NCI-H1694 (cell line): Measurements from ENCODE around the gene BMP5.

Source experiments
- DNase-seq: peaks from one replicate; lab custom pipeline; 2025; lab: John Stamatoyannopoulos, UW

BMP5 gene

DNA sequence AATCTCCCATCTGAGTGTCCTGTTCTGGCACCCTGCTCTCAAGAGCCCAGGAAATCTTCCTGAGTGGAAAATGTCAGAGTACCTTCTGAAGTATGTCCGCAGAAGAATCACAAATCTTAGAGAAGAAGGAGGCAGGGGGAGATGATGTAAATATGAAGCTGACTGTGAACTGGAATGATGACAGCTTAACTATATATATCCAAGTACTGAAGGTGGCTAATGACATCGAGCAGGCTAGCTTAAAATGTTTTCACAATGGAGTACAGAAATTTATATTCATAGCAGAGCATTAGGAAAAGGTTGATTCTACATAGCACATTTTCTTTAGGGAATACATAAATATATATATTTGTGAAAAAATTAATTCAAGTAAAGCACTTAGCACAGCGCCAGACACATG lies 64.3 kb downstream of the BMP5 start:
- no peak for DNase-seq

DNA sequence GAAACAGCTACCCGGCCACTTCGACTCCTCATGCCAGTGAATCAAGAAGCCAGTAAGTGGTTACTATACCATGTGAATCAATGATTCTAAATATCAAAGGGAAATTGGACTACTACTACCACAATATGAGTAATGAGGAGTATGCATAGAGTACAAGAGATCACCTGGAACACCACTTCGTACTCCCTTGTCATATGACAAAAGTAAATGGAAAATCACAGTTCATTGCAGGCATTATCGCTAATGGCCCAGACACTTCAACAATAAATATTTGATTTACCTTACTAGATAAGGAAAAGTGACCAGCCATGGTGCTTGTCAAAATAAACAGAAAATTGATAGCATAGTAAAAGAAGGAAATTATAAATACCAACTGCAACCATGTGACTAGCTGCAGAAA lies 73.1 kb downstream of the BMP5 start:
- DNase-seq: no peak

DNA sequence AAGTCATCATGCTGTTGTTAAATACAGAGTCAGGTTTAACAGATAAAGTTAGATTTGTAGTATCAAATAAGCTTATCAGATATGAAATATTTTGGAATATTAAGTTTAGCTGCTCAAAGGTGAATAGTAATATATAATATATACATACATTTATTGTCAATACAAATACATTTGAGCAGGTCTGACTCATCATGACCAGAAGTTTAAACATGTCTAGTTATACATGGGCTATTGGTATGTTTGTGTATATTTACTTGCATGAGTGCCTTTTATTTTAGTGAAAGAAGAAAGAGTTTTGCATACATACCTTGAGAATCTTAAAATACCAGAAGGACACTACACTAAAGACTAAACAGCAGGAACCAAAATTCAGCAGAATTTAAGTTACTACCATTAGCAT lies 76.8 kb downstream of the BMP5 start:
- no peak for DNase-seq

DNA sequence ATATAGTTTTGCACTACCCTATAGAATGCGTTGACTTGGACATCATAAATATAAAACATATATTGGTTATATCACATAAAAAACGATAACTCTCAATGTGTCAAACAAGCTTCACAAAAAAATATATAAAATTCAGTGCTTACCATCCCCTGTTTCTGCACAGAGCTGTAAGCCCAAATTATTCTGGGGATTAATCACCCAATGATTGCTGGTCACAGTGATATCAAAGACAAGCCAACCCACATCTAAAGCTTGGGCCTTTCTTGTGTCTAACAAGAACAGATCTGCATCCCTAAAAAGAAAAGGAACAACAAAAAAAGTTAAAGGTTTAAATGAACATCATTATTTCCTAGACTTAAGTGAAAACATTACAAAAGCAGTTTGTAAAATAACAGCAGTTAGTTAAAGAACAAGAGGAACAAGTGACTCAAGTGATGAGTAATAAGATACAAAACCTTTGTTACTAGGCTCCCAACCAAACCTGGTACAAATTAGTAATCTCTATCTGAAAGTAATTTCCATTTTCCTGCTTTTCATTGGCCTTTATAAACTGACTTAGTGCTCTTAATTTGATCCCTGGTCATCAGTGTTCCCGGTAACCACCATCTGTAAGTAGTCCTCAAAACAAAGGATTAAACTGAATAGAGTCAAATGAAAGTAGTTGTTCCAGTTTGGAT lies 81.1 kb downstream of the BMP5 start:
- DNase-seq: no peak

DNA sequence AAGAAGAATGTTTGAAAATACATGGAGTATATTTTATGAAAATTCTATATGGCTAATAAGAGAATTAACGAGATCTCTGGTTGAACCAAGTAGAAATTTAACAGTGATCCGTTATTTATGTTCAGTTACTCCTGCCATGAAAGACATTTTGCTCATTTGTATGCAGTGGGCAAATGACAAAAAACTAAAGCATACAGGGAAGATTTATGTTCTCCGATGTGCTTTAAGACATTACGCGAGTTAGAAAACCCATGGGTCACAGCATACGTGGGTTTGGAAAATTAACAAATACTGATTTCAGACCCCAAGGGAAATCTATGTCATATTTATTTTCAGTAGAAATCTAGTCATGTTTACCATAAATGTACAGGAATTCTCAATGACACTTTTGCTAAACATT lies 90.1 kb downstream of the BMP5 start:
- no peak for DNase-seq

DNA sequence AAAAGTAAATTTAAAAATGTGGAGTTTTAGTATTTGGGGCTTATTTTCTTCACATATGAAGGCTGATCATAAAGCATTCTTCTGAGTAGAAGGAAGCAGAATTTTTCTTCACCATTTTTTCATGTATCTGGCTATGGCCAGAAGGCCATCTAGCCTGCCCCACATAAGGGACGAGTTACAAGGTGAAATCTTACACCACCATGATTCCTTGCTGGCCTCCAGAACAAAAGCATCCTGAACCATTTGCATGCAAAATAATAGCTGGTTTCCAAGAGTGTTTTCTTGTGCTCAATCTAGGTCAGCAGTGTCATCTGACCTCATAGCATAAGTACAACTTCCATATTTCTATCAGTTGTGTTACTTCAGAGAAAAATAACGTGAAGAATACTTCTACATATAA lies 93.1 kb downstream of the BMP5 start:
- no peak for DNase-seq

DNA sequence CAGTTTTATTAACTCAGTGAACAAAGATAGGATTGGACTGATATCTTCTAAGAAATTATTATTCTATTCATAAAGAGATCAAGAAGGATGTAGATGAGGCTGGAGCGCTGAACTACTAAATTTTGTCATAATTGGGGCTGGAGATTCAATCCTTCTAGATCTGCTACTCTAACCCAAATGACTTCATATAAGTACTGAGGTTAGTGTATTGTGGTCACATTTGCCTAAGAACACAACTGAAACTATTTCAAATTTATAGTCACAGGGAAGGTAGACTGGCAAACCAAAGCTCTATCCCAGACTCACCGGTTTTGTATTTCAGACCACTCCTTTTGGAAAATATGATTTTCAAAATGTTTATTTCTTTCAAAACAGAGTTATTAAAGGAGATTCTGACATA lies 96.7 kb downstream of the BMP5 start:
- DNase-seq: no peak

DNA sequence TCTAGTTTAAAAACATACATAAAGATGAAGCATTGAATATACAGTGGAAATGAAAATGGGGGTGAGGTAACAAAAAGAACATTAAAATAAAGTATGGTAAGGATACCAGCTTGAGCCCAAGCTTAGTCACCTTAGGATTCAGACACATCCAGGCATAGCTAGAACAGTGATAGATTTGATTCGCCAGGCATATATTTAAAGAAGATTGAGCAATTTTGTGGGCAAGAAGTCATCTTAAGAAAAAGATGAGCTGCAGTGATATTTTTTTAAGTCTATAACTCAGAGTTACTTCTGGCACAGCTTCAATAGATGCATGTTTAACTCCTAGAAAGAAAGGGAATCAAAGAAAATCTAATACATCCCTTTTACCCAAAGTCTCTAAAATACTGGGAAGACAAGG lies 97.9 kb downstream of the BMP5 start:
- DNase-seq: no peak

DNA sequence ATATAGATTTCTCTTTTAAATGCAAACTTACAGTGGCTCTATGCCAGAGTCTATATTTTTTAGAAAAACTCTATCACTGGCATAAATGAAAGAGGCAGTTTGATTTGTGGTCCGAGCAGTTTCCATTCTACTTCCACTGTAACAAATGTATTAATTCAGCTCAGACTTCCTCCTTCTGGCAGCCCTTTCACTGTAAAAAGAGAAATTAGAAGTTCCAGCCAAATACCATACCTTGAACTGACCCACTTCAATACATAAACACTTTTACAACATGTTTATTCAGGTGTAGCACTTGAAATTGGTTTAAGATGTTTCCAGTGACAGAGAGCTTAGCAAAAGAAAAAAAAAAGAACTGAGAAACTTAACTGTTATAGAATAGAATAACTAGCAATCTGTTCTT lies 99.3 kb downstream of the BMP5 start:
- DNase-seq: no peak

DNA sequence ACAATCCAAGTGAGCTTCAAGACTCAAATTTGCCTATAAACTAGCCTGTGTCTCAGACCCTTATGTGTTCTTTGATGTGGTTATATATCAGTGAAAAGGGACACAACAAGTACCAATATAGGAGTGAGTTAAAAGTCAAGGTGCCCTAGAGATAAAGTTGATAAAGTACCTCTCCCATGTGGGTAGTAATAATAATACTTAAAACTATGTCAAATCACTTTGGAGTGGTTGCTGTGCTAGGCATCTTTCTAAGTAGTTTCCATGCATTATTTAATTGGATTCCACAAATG lies 100.4 kb downstream of the BMP5 start:
- no peak for DNase-seq

DNA sequence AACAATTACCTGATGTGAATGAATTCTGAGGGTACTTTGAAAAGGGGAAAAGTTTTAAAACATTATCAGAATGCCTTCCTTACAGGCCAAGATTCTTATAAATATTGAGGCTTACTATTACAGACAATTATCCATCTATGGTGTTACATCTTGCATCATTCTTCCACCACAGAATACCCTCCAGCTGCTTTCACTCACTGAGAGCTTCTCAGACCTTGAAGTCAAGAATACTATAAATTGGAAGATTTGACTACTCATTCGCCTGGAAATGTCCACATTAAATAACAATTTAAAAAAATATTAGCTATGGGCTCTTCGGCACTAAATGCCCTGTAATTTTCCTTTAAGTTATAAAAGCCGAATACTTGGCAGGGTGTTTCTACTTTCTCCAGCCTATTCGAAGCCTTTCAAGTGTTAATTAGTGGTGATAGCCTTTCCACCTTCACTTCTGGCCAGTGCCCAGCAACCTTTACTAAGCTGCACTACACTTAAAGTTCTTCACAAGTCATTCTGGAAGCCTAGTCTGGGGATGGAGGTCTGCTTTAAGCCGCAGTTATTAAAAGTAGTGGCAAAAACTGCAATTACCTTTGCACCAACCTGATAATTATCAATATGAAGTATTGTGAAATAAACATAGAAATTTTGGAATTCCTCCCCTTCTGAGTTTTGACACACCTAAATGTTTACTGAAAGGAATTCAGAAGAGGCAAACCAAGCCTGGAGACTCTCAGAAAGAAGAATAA lies 100.9 kb downstream of the BMP5 start:
- DNase-seq: no peak

DNA sequence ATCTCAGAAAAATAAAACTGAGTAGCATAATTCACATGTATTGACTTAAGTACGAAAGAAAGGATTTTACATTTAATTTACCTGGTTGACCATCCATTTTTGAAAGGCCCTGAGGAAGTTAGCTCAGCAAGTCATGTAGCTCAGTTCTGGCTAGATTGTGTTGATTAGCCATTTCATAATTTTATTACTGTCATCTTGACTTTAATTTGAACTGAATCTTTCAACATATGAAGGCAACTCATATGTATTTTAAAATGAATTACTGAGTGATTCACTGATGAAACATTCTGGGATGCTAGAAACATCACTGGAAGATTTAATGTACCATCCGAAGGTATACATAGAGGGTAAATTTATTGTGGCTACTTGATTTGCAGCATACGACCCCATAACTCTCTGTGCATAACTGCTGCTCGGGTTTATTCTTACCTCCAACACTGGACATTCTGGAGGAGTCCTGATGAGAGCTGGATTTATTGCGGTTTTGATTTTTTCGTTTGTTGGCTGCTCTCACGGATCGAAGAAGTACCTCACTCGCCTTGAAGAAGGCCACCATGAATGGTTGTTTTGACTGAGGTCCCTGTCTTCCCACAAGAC lies 101.7 kb downstream of the BMP5 start:
- no peak for DNase-seq

DNA sequence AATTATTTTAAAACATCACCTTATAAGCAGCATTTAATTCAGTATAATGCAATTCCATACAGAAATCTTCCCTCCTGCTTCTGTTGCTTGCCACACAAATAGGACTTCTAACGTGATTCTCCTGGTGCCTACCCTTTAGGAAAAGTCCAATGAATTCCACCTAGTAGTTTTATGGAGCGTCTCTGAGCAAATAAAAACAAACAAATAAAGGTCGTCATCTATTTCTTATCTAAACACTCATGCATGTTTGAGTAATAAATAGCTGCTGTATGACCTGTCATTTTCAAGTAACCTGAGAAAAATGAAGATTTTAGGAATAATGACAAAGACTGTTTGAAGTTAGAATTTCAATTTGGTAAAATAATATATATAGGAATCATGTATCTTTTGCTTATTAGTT lies 102.7 kb downstream of the BMP5 start:
- no peak for DNase-seq

DNA sequence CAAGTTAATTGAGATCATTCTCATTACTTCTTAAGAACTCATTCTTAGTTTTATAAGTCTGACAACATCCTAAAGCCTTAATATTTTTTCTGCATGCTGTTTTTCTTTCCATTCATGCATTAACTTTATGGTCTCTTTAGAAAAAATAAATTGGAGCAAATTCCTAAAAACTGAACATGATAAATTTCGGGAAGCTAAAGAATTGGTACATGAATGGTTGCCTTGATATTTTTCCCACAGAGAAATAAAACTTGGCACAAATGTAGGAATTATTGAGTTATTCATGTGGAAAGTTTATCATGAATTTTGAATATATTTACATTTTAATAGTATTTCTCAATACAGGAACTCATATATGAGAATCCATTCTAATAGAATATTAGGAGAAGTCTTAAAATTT lies 115.9 kb downstream of the BMP5 start:
- no peak for DNase-seq

DNA sequence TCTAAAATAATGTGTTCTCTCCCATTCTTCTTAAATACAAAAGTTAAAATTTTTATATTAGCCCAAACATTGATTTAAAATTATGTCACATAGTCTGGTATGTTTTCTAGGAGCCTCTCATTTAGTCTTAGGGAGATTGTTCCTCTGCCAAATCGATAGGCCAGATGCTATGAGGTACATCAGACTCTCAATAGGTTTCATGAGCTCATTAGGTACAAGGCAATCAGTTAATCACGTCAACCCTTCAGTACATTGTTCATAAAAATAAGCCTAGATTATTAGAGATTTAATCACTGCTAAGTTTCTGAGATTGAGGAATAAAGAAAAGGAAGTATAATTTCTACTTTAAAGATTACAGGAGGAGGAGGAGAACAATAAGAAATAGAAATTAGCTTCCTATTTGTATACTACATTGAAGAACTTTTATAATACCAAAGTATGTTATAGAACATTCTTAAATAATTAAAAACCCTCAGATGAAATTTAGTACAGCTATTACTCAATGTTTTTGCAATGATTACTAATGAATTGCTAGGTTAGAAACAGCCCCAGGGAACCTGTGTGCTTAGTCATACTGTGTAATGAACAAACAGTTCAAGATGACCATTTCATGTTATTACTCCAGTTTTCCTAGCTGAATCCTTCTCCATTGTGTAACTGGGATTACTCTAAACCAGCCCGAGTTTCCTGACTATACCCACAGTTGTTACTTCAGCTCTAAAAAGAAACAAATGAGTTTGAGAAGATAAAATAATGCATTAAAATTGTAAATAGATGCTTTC lies 117.0 kb downstream of the BMP5 start:
- no peak for DNase-seq

DNA sequence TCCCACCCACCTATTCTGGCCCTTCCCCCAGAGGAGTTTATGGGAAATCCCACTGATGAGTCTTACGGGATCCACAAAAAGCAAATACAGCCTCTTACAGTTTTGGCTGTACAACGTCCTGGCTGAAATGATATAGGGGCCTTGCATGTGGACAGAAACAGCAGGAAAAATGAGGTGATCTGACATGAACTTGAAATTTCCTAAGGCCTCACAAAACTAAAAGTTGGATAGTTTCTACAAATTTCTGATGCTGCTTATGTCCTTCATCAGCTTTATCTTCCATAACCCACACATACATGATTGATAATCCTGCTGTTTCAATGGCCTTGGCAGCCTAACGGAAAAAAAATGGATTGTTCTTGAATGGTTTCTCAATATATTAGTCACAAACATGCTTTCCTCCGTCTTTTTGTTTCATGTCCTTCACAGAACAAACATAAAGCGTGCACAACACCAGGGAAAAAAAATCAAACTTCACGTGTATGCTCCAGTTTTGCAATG lies 118.8 kb downstream of the BMP5 start:
- DNase-seq: no peak

DNA sequence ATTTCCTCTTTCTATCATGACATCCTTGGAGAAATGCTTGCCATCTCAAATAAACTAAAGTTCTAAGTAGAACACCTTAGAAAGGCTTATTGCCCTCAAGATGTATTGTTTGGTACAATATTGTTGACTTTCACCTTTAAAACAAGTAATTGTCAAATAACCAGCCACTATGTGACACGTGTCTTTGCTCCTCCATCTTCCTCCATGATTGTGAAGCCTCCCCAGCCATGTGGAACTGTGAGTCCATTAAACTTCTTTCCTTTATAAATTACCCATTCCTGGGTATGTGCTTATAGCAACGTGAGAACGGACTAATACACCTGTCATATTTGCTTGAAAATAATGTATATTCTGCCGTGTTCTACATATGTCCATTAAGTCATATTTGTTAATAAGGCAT lies 126.5 kb downstream of the BMP5 start:
- no peak for DNase-seq

DNA sequence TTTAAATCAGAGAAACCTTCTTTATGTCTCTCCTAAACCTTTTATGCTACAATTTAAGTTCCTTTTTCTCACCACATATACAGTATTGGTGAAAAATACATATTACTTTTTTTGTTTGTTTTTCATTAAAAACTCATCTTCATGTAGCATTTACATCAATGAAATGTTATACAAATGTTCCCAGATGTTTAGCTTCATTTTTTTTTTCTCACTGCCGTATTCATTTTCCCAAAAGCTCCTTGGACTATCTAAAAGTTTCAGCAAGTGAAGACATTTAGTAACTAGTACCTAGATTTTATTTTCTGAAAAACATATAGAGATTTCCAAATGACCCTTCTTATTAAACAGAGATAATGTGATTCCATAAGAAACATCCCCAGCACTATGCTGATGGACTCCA lies 128.9 kb downstream of the BMP5 start:
- DNase-seq: no peak

DNA sequence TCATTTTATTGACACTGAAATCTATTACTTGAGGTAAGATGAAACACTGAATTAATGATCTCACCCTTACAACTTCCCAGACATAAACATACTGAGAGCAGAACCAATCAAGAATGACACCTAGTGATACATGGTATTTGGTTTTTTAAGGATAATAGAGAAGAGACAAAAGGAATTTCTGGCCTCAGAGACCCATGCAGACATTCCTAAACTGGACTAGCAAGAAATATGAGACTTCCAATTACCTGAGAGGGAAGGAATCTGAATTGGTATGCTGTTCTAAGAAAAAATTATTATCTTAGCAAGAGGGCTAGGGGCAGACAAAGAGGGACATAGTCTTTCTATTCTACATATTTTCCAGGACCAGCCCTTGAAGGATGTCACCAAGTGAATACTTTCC lies 141.1 kb downstream of the BMP5 start:
- DNase-seq: no peak

DNA sequence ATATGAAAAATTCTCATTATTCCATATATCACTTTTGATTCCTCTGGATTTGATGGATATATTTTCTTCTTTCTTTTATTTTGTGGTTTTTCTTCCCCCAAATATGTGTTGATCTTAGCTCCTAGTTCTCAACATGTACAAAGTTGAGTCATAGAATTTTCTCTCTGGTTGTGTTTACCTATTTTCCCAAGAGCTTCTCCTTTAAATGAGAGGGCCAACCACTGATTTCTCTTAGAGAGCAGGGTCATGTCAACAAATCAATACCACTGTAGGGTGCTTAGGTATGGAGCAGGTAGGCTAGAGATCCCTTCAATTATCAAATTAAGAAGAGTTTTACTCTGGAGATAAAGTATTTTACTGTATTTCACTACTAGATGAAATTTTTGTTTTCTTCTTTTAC lies 145.7 kb downstream of the BMP5 start:
- DNase-seq: no peak

DNA sequence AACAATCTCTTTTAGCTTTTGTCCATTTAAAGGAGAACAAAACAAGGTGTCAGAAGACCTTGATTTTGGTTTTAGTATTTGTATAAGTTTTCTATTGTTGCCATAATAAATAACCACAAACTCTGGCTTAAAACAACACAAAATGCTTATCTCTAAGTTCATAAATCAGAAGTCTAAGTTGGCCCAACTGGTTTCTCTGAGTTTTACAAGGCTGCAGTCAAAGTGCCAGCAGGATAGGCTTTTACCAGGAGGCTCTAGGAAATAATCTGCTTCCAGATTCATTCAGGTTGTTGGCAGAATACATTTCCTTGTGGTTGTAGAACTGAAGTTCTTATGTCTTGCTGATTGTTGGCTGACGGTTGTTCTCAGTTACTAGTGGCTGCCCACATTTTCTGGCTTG lies 149.2 kb downstream of the BMP5 start:
- DNase-seq: no peak

DNA sequence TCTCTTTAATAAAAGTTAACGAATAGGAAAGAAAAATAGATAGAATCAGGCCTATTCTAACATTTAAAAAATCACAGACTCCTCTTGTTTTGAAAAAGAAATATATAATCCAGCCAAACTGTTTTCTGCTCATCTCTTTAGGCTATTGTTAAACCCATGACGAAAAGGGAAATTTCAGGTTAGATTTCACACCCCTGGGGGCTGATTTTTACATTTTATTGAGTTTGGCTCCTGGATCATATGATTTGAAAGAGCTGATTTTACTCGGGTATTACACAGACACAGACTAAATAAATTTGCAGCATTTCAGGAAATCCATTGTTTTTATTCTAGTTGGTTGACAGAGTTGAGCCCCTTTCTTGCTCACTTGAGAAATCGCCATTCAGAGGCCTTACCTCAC lies 160.6 kb downstream of the BMP5 start:
- no peak for DNase-seq

DNA sequence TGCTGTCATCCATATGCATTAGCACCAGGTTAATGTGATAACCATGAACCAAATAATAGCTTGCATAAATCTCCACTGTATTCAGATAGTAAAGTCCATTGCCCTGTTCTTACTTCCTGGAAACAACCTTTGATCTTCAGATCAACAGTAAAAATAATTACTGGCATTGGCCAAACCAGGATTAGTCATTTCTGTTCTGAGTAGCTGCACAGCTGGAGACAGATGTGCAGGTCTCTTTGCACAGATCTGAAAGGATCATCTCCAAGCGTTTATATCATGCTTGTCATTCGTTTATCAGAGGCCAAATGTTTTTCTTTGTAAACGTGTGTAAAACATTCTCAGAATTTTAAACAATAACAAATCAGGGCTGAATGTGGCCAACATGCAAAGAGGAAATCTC lies 162.0 kb downstream of the BMP5 start:
- no peak for DNase-seq
